GM19395 (cell line): ENCODE results near the gene SPDYE1.
"Not testable (repeated sequence)": the region's sequence is repeated elsewhere in the genome, so short reads cannot be mapped to it uniquely, and the experiment has no call there.

ENCODE experiments used
- ATAC-seq: cut with Tn5 transposase; IDR thresholded peaks from one replicate; pipeline ENCODE4 v1.9.1; 2021; ENCODE audit warnings: mild to moderate bottlenecking, moderate library complexity; ENCODE audit not compliant: unreplicated experiment

Gene SPDYE1, protein sequence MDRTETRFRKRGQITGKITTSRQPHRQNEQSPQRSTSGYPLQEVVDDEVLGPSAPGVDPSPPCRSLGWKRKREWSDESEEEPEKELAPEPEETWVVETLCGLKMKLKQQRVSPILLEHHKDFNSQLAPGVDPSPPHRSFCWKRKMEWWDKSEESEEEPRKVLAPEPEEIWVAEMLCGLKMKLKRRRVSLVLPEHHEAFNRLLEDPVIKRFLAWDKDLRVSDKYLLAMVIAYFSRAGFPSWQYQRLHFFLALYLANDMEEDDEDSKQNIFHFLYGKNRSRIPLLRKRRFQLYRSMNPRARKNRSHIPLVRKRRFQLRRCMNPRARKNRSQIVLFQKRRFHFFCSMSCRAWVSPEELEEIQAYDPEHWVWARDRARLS

GRCh38 chr7:43997532-43997931, at the start of gene SPDYE1:
Gene SPDYE1, plus strand, starts transcription at chr7:43997897. Its CDS starts 2,053 bp downstream, at chr7:43999950.
- not testable (repeated sequence) for ATAC-seq

DNA sequence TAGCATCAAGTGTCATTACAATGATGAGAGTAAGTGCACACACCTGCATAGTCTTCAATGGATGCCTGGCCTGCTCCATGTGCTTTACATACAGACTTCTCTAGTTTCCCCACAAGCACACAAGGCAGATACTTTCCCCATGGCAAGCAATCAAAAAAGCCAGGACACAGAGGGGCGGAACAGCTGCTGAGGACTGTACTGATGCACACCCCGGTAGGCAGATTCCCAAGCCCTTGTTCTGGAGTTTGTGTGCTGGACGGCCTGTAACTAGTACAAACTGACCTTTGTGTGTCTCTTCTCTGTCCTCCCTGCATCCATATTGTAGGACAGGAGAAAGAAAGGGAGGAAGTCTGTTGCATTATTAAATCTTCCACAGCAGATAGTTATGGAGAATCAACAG, 45.7 kb upstream of the SPDYE1 start:
- no peak for ATAC-seq

- no peak for ATAC-seq
Measured at GRCh38 chr7:43953071-43953470, 44.6 kb upstream of the SPDYE1 start.

GRCh38 chr7:43954524-43955228, 43.0 kb upstream of the SPDYE1 start:
- peak; percentile 63 for ATAC-seq

- no peak for ATAC-seq
Measured at GRCh38 chr7:43956027-43956426, 41.7 kb upstream of the SPDYE1 start.

GRCh38 chr7:43960933-43961332, 36.8 kb upstream of the SPDYE1 start:
- ATAC-seq: no peak

DNA sequence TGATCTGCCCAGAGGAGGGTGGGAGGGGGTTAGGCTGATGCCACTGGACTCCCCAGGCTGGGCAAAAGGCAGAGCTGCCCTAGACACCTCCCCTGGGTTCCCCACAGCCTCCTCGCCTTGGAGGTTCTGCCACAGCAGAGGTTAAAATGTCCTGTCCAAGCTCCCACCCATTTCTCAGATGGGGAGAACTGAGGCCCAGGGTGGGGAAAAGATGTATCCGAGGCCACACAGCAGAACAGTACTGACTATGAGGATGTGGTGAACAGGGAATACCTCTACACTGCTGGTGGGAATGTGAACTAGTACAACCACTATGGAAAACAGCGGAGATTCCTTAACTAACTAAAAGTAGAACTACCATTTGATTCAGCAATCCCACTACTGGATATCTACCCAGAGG, 31.3 kb upstream of the SPDYE1 start:
- ATAC-seq: not testable (repeated sequence)

DNA sequence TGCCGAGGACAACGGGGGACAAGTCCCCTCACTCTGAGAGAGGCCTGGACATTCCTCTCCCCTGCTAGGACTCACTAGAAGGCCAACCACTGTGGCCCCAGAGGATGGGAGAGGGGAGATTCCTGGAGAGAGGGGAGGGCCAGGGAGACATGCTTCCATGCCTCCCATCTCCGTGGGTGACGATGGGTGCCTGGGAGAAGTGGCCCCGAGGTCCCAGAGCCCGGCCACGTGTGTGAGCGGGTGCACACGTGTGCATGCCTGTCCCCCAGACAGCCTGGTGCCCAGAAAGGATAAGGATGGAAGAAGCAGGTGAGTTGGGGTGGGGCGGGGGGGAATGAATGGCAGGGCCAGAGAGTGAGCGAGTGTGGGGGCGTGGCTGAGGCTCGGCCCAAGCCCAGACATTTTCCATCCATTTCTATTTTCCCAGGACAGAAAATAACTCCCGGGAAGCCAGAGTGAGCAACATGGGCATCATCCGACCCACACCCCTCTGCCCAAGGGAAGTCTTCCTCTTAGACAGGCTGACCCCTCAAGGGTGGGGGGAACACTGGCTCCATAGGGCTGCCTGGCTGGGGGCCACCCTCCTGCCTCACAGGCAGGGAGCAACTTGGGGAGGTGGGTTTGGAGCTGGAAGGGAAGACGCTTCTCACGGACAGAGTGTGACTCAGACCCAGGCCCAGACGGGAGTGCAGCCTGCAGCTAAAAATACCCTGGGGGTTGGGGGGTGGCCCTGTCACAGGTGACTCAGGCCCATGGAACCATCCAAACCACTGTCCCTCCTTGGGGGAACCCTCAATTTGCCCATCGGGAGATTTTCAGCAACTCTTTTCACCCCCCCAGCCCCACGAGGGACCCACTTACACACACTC, 29.3 kb upstream of the SPDYE1 start:
- ATAC-seq: not testable (repeated sequence)

GRCh38 chr7:43969586-43969985, 28.1 kb upstream of the SPDYE1 start:
- not testable (repeated sequence) for ATAC-seq

GRCh38 chr7:43970698-43971097, 27.0 kb upstream of the SPDYE1 start:
- ATAC-seq: not testable (repeated sequence)

DNA sequence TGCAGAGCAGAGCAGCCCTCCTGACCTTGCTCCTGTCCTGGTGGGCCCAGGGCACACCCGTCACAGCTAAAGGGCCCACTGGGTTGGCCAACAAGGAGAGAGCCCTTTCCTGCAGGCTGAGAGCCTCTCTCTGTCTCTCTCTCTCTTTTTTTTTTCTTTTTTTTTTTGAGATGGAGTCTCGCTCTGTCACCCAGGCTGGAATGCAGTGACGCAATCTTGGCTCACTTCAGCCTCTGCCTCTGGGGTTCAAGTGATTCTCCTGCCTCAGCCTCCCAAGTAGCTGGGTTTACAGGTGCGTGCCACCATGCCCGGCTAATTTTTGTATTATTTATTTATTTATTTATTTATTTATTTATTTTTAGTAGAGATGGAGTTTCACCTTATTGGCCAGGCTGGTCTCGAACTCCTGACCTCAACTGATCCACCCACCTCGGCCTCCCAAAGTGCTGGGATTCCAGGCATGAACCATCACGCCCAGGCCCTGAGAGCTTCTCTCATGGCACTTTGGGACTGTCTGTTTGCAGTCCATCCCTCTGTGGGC, 23.6 kb upstream of the SPDYE1 start:
- not testable (repeated sequence) for ATAC-seq

DNA sequence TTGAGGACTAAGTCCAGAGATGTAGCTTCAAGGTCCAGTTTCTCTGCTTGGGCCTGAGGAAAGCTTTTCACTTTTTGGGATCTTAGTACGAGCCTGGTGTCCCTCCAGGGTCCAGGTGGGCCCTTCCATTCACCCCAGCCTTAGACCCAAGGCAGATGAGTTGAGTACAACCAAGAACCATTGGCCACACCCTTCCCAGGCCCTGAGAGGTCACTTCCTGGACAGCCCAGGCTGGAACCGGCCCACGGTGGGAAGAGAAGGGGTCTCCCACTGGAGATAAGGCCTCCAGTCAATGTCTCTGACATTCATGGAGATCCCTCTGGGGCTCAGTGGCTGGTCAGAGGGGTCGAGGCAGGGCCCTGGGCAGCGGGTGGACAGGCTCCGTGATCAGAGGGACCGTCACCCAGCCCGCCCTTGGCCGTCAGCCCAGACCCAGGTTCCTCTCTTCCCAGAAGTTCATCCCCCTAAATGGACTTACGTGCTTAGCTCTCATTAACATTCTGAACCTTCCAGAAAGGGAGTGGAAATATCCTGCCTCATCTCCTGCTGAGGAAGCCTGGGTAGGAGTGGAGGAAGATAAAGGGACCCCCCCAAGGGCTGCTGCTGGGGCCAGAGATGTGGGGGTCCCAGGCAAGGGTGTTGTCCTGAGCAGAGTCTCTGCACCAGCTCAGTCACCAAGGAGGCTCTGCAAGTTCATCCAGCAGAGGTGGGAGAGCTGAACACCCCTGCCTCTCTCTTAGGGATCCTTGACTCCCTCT, 22.8 kb upstream of the SPDYE1 start:
- ATAC-seq: not testable (repeated sequence)

- ATAC-seq: no peak
Measured at GRCh38 chr7:43977525-43977924, 20.2 kb upstream of the SPDYE1 start.

DNA sequence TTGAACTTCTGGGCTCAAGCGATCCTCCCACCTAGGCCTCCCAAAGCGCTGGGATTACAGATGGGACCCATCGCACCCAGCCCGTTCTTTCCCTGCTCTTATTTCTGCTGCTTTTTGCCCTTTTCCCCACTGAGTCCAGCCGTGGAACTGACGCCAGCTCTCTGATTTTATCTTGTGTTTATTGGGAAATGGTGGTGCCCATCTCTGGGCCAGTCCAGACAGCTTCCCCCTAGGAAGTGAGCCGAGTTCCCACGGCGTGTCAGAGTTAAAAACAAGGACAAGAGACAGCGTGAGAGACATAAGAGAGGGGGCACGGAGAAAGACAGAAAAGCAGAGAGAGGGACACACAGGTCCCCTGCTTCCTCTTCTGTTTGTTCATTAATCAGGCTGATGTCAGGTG, 19.6 kb upstream of the SPDYE1 start:
- not testable (repeated sequence) for ATAC-seq

GRCh38 chr7:43982848-43983247, 14.8 kb upstream of the SPDYE1 start:
- not testable (repeated sequence) for ATAC-seq

DNA sequence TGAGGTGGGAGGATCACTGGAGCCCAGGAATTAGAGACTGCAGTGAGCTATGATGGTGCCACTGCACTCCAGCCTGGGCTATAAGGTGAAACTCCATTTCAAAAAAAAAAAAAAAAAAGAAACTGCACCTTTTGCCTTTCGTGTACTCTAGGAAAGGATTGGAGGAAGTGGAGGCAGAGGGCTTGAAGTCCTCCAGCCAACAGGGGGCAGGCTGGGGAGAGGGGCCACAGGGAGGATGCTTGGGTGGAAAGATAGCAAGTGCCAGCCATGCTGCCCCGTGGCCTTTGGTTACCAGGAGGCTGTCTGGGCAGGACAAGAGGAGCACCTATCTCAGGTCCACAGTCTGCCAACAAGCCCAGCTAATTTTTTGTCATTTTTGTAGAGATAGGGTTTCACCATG, 14.0 kb upstream of the SPDYE1 start:
- ATAC-seq: not testable (repeated sequence)

DNA sequence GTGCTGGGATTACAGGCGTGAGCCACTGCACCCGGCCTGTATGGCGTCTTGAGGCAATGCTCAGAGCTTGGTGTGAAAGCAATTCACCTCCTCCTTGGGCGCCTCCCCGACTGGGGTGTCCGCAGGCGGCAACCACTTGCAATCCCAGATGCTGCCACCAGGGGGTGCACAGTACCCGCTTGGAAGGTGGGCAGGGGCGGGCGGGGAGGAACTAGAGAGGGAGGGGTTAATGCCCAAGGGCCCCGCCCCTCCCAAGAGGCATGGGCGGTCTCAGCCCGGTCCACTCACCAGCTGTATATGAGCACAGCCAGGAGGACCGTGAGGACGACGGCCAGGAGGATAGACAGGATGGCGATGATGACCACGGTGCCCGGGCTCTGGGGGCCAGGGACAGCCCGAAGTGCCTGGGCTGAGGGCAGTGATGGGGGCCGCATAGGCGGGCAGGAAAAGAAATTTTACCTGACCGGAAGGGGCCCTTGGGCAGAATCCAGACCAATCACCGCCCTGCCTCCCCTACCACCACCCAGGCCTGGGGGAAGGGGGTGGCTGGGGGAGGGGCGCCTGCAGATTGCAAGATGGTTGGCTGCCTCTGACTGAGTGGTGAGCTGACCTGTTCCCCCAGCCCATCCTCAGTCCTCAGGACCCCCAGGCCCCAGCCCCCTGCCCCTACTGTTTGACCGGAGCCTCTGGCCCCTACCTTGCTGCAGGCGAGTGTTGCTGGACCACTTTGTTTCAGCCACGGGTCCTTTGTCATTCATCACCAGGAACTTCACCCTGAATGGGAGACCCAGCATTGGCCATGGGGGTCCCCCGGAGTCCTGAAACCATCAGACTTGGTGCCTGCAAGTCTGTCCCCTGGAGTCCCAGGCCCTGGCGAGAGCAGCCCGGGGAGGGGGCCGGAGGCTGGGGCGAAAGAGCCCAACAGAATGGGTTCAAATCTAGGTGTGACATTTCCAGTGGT, 11.5 kb upstream of the SPDYE1 start:
- peak; percentile 83 for ATAC-seq

DNA sequence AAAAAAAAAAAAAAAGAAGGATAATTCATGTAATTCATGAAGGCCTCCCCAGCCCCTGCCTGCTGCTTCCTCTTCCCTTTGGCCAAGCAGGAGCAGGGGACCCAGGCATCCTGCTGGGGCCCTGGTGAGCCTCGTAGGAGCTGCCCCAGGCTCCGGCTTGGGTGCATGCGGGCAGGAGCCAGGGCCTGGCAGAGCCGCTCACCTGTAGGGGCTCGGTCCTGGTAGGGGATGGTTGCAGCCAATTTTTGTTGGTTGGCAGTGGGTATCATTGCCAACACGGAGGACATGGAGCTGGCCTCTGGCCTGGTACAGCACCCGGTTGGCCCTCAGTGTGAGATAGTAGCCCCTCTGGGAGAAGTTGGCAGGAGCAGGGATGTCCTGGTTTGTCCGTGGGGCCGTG, 10.2 kb upstream of the SPDYE1 start:
- ATAC-seq: not testable (repeated sequence)

DNA sequence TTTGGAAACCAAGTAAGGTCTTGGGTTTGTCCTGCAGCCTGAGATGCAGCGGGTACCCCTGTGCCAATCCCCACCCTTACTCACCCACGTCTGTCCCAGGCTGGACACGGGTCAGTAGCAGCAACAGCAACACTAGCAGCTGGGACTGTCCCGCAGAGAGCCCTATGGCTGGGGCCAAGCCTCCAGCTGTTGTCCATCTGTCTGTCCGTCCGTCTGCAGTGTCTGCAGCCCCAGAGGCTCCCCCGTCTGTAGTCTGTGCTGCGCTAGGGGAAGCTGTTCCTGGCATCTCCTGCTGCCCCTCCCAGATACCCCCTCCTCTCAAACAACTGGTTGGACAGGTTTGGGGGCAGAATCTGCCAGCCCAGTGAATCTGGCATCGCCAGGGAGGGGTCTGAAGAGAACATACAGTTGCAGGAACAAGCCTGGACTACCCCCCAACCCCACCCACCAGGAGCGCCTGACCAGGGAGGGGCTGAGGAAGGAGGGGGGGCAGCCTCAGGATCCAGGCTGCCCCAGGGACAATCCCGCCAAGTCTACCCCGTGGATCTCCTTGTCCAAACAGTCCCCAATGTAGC, 7.6 kb upstream of the SPDYE1 start:
- not testable (repeated sequence) for ATAC-seq
